ENCODE data around the gene ZNF594. TPM values are rescaled to one million over a fixed set of nuclear protein-coding genes. Genes with fewer than 3 reads are reported as not detected.

The ZNF594 gene
- total and polyA plus RNA-seq, 2 of the 8 experiments (the other 6 are each of a cell fraction or from before 2014, with no cell fraction given), result 3.6 to 14.3 TPM

- Histone ChIP-seq H3K4me2 (ENCODE audit: insufficient read depth in 1 of 2, low read depth in 2 of 2, low read length in 2 of 2) (no peak overlapping the region), H3K27ac (ENCODE audit: low read depth, low read length) (no peak overlapping the region), H2AFZ (ENCODE audit: low read length) (no peak overlapping the region), H2AK5ac (ENCODE audit: low read depth, low read length) (no peak overlapping the region), H4K8ac (ENCODE audit: extremely low read depth, insufficient read depth, low read length) (no peak overlapping the region), H3K27me3 (replicated peaks in 1 of 4; ENCODE audit: control insufficient read depth in 3 of 4, extremely low read depth in 1 of 4, insufficient read depth in 3 of 4, low read length in 3 of 4) (no peaks in the 10 kb centered on the region; a peak in 1 of 7 replicates), H4K5ac (ENCODE audit: insufficient read length, low read depth, low read length) (no peak overlapping the region), H3K36me3 (ENCODE audit: control insufficient read depth in 2 of 4, insufficient read depth in 4 of 4, low read length in 3 of 4) (no peaks in the 10 kb centered on the region), H3K23ac (ENCODE audit: insufficient read length) (no peak overlapping the region), H3K56ac (replicated peaks; ENCODE audit: insufficient read length, low read depth, low read length) (no peak overlapping the region), H3K4me3 (ENCODE audit: extremely low read depth in 1 of 4, insufficient read depth in 2 of 4, low read depth in 3 of 4, low read length in 4 of 4) (no peak overlapping the region), H3K4ac (replicated peaks; ENCODE audit: insufficient read length, low read depth, low read length) (no peak overlapping the region), H3K4me1 (replicated peaks in 1 of 4; ENCODE audit: control insufficient read depth in 3 of 4, insufficient read depth in 4 of 4, low read length in 3 of 4) (no peaks in the 10 kb centered on the region), H2BK5ac (ENCODE audit: low read depth, low read length) (no peak overlapping the region), H3K79me1 (ENCODE audit: low read depth, low read length) (no peaks in the 10 kb centered on the region), H2BK20ac (ENCODE audit: low read length) (no peak overlapping the region), H2BK120ac (replicated peaks; ENCODE audit: low read depth, low read length) (no peak overlapping the region), H3K79me2 (ENCODE audit: control insufficient read depth in 1 of 2, insufficient read depth in 2 of 2, low read length in 2 of 2) (no peaks in the 10 kb centered on the region), H3K14ac (ENCODE audit: insufficient read length) (no peak overlapping the region), H4K20me1 (replicated peaks in 1 of 2; ENCODE audit: control insufficient read depth in 1 of 2, insufficient read depth in 2 of 2, low read length in 2 of 2) (no peaks in the 10 kb centered on the region), H2BK12ac (ENCODE audit: low read depth, low read length) (no peak overlapping the region), H3K9me3 (ENCODE audit: insufficient read depth in 2 of 2, low read depth in 1 of 2, low read length in 1 of 2) (no peaks in the 10 kb centered on the region), H3K23me2 (ENCODE audit: low read depth, low read length) (no peaks in the 10 kb centered on the region), H3K18ac (ENCODE audit: extremely low read depth, low read length) (no peak overlapping the region), H2BK15ac (ENCODE audit: low read length) (no peak overlapping the region), H4K91ac (replicated peaks; ENCODE audit: insufficient read length, low read length) (no peak overlapping the region), H3K9ac (replicated peaks in 1 of 4; ENCODE audit: extremely low read depth in 1 of 4, low read depth in 3 of 4, low read length in 3 of 4) (no peak overlapping the region)
- FAIRE-seq (no peak), DNase-seq (ENCODE audit: low read depth in 1 of 2, low spot score in 2 of 2) (no peak)
- 87% methylated on average over 15 of the region's 15 CpGs; no CpG with 5 or more reads in 1 of the 2 experiments for WGBS, 2 experiments (ENCODE audit: extremely low coverage in 1 of 2, insufficient coverage in 1 of 2, insufficient read length in 1 of 2, insufficient replicate concordance in 2 of 2, low coverage in 1 of 2, low lambda C conversion rate in 2 of 2, missing lambda C conversion rate in 1 of 2)
- CTCF ChIA-PET (ENCODE audit: partially characterized antibody), result interaction anchor here (1.3 to 3.8 kb wide), 2 partner anchors 10 to 31 kb away, joined by 5 to 20 read pairs; no protein-coding TSS in a partner anchor
- POLR2A ChIA-PET (ENCODE audit: partially characterized antibody), result no interaction called here
- TF ChIP-seq PHF8 (conservative IDR thresholded peaks at IDR 0.05; ENCODE audit: low read depth, low read length) (no peak), JUN (IDR thresholded peaks at IDR 0.05; ENCODE audit: low read depth, low read length) (no peak), POLR2A (IDR thresholded peaks at IDR 0.05; ENCODE audit: control extremely low read depth in 1 of 2, low read depth in 2 of 2, low read length in 2 of 2) (no peak), JUND (IDR thresholded peaks at IDR 0.05; ENCODE audit: low read length) (no peak), SUZ12 (IDR thresholded peaks at IDR 0.05; ENCODE audit: low read length) (no peak), RAD21 (IDR thresholded peaks at IDR 0.05 in 1 of 2, conservative IDR thresholded peaks at IDR 0.05 in 1 of 2; ENCODE audit: low read depth in 2 of 2, low read length in 2 of 2) (no peak), HDAC2 (IDR thresholded peaks at IDR 0.05; ENCODE audit: borderline replicate concordance in 1 of 2, low read depth in 2 of 2, low read length in 2 of 2) (no peak)
- TF ChIP-seq, protein P1, sequence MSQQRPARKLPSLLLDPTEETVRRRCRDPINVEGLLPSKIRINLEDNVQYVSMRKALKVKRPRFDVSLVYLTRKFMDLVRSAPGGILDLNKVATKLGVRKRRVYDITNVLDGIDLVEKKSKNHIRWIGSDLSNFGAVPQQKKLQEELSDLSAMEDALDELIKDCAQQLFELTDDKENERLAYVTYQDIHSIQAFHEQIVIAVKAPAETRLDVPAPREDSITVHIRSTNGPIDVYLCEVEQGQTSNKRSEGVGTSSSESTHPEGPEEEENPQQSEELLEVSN (IDR thresholded peaks at IDR 0.05), result no peak
Measured at GRCh38 chr17:5226940-5227878, 35.5 kb upstream of the ZNF594 start.

Data from H1 (cell line).